Pons (tissue), 1 donor: ENCODE data around the gene LRRC8B.
A peak's percentile ranks its signal among the peaks of the same experiment; 100 is the strongest.
"Not testable (repeated sequence)": the region's sequence is repeated elsewhere in the genome, so short reads cannot be mapped to it uniquely, and the experiment has no call there.

Experiments used
- DNase-seq: peaks from one replicate; pipeline ENCODE4 v3.0.0-alpha.2; 2016; ENCODE audit warnings: low spot score

Gene LRRC8B

GRCh38 chr1:89584211-89584610, 59.6 kb downstream of the LRRC8B start:
- DNase-seq: no peak

- no peak for DNase-seq
Measured at GRCh38 chr1:89584781-89585180, 60.2 kb downstream of the LRRC8B start.

- peak; percentile 78 for DNase-seq
Measured at GRCh38 chr1:89587729-89588161, 63.1 kb downstream of the LRRC8B start.

- DNase-seq: no peak
Measured at GRCh38 chr1:89588480-89588879, 63.9 kb downstream of the LRRC8B start.

- no peak for DNase-seq
Measured at GRCh38 chr1:89589515-89589914, 64.9 kb downstream of the LRRC8B start.

GRCh38 chr1:89590341-89591080, 65.9 kb downstream of the LRRC8B start:
- DNase-seq: no peak

- not testable (repeated sequence) for DNase-seq
Measured at GRCh38 chr1:89592861-89593302, 68.3 kb downstream of the LRRC8B start.

GRCh38 chr1:89594096-89594740, 69.6 kb downstream of the LRRC8B start:
- no peak for DNase-seq

GRCh38 chr1:89596698-89597097, 72.1 kb downstream of the LRRC8B start:
- DNase-seq: no peak

GRCh38 chr1:89598450-89599331, 74.1 kb downstream of the LRRC8B start:
- DNase-seq: peak; percentile 76

- DNase-seq: no peak
Measured at GRCh38 chr1:89599332-89599630, 74.7 kb downstream of the LRRC8B start.

- DNase-seq: no peak
Measured at GRCh38 chr1:89600451-89601224, 76.0 kb downstream of the LRRC8B start.

GRCh38 chr1:89602871-89603404, 78.3 kb downstream of the LRRC8B start:
- no peak for DNase-seq

GRCh38 chr1:89603651-89604413, 79.2 kb downstream of the LRRC8B start:
- no peak for DNase-seq

- DNase-seq: no peak
Measured at GRCh38 chr1:89604414-89604735, 79.7 kb downstream of the LRRC8B start.

- DNase-seq: no peak
Measured at GRCh38 chr1:89605692-89606091, 81.1 kb downstream of the LRRC8B start.

GRCh38 chr1:89606227-89606980, 81.8 kb downstream of the LRRC8B start:
- no peak for DNase-seq

GRCh38 chr1:89607156-89607555, 82.5 kb downstream of the LRRC8B start:
- DNase-seq: no peak

GRCh38 chr1:89607586-89608318, 83.1 kb downstream of the LRRC8B start:
- no peak for DNase-seq
